PC-9 (cell line): ENCODE data around the gene PHLDA1. TPM values are rescaled to one million over a fixed set of nuclear protein-coding genes. Genes with fewer than 3 reads are reported as not detected.
"Not testable (repeated sequence)": the region's sequence is repeated elsewhere in the genome, so short reads cannot be mapped to it uniquely, and the experiment has no call there.

Experiments
- BruUV-seq: library from RNA; stranded (reverse); fragments of 400-500 nt; replicated peaks from 2 replicates; lab custom pipeline; 2021; lab: Mats Ljungman, UMichigan
- CTCF ChIA-PET: fragments of 300-600 bp; sonication (Branson Sonifier 250); formaldehyde crosslinking; loops from one replicate; lab custom pipeline; 2022; ENCODE audit warnings: antibody characterized with exemption; lab: Charles Lee
- POLR2A ChIA-PET: fragments of 300-600 bp; sonication (Branson Sonifier 250); formaldehyde crosslinking; loops from one replicate; lab custom pipeline; 2022; ENCODE audit warnings: antibody characterized with exemption; ENCODE audit not compliant: unreplicated experiment; lab: Charles Lee
- DNase-seq, 2 experiments: peaks; one replicate each; pipeline versions ENCODE4 v3.0.0 to v3.0.0-alpha.2; 2015 to 2022; ENCODE audit warnings: mixed read lengths in 1 of 2
- H2AFZ ChIP-seq: fragments of 200-600 bp; sonication (generic); 2 replicates; pipeline ENCODE4 v1.8.1; 2017; ENCODE audit warnings: antibody characterized with exemption
- H3F3A ChIP-seq: fragments of 200-600 bp; sonication (generic); 2 replicates; pipeline ENCODE4 v1.8.1; 2017; ENCODE audit warnings: antibody characterized with exemption, mild to moderate bottlenecking, low read depth; ENCODE audit not compliant: insufficient read depth
- H3K27ac ChIP-seq: fragments of 200-600 bp; sonication (generic); 2 replicates; pipeline ENCODE4 v1.6.1; 2016; ENCODE audit warnings: mixed run types
- H3K27me3 ChIP-seq: fragments of 200-600 bp; sonication (generic); 2 replicates; pipeline ENCODE4 v1.6.1; 2016; ENCODE audit warnings: low read depth, mixed run types; ENCODE audit not compliant: insufficient read depth
- H3K36me3 ChIP-seq: fragments of 200-600 bp; sonication (generic); 2 replicates; pipeline ENCODE4 v1.6.1; 2016; ENCODE audit warnings: low read depth, mixed run types
- H3K4me1 ChIP-seq: fragments of 200-600 bp; sonication (generic); replicated peaks from 2 replicates; pipeline ENCODE4 v1.6.1; 2016; ENCODE audit warnings: mixed run types; ENCODE audit not compliant: insufficient read depth
- H3K4me2 ChIP-seq: fragments of 200-600 bp; sonication (generic); 2 replicates; pipeline ENCODE4 v1.6.1; 2017; ENCODE audit warnings: mixed run types
- H3K4me3 ChIP-seq: fragments of 200-600 bp; sonication (generic); 2 replicates; pipeline ENCODE4 v1.6.1; 2016; ENCODE audit warnings: mixed run types
- H3K79me2 ChIP-seq: fragments of 200-600 bp; sonication (generic); 2 replicates; pipeline ENCODE4 v1.6.1; 2017; ENCODE audit warnings: low read depth, mixed run types
- H3K9me2 ChIP-seq: fragments of 200-600 bp; sonication (generic); 2 replicates; pipeline ENCODE4 v1.8.1; 2017; ENCODE audit warnings: mild to moderate bottlenecking; ENCODE audit not compliant: insufficient read depth
- H3K9me3 ChIP-seq: fragments of 200-600 bp; sonication (generic); 2 replicates; pipeline ENCODE4 v1.8.1; 2016; ENCODE audit warnings: low read depth; ENCODE audit not compliant: insufficient read depth
- H4K20me1 ChIP-seq: fragments of 200-600 bp; sonication (generic); 2 replicates; pipeline ENCODE4 v1.8.1; 2017; ENCODE audit not compliant: insufficient read depth
- CTCF ChIP-seq: fragments of 200-600 bp; sonication (generic); conservative IDR thresholded peaks from 2 replicates; pipeline ENCODE4 v1.6.1; 2017; ENCODE audit warnings: mixed run types, antibody characterized with exemption, mild to moderate bottlenecking, moderate library complexity
- EZH2 ChIP-seq: fragments of 200-600 bp; sonication (generic); IDR thresholded peaks from 2 replicates; pipeline ENCODE4 v1.8.0; 2017; ENCODE audit warnings: antibody characterized with exemption, low read depth
- intact Hi-C: fragments of 100-400 bp; cut with micrococcal nuclease; formaldehyde crosslinking; loops from one replicate; pipeline ENCODE4 v1.10.0; 2022; ENCODE audit not compliant: unreplicated experiment
- total RNA-seq: library from RNA; stranded (reverse); gene quantifications from 2 replicates; pipeline ENCODE4 v1.2.3, GENCODE V29; 2021

Gene PHLDA1
- total RNA-seq, 1 experiment from 2014 or later: 38.3 TPM

- intact Hi-C loops: no loop called here
- Histone ChIP-seq H3K27me3 (no peaks in the 10 kb centered on the region), H3K9me3 (no peaks in the 10 kb centered on the region; the same call in 1 of the 2 replicates), H3K27ac (0 out of 2 replicates have a peak overlapping the region, but pooled peaks have one; percentile 16), H2AFZ (no peak overlapping the region), H3K36me3 (no peaks in the 10 kb centered on the region), H3K79me2 (no peaks in the 10 kb centered on the region), H4K20me1 (no peaks in the 10 kb centered on the region), H3K4me1 (peaks cover 43% of the 10 kb centered on the region), H3F3A (peaks cover 6% of the 10 kb centered on the region), H3K4me2 (no peak overlapping the region), H3K4me3 (no peak overlapping the region), H3K9me2 (no peaks in the 10 kb centered on the region)
- no peak for DNase-seq
- CTCF ChIA-PET: no interaction called here
- no TSS peak for BruUV-seq
- POLR2A ChIA-PET: no interaction called here
- TF ChIP-seq EZH2 (no peak), CTCF (no peak)
Measured at GRCh38 chr12:75986001-75986746, 45.4 kb downstream of the PHLDA1 start.

- 0 out of 2 replicates have a peak overlapping the region, but pooled peaks have one; percentile 8 for H2AFZ ChIP-seq
- ChIA-PET POLR2A (no interaction called here), CTCF (interaction anchor here (0.6 kb wide), 1 partner anchor 204 kb away, joined by 3 read pairs; no protein-coding TSS in a partner anchor)
- H3K79me2 ChIP-seq: no peaks in the 10 kb centered on the region
- H3K27me3 ChIP-seq: no peaks in the 10 kb centered on the region
- intact Hi-C loops: no loop called here
- H3K4me2 ChIP-seq: 0 out of 2 replicates have a peak overlapping the region, but pooled peaks have one; percentile 21
- H4K20me1 ChIP-seq: no peaks in the 10 kb centered on the region
- peaks cover 11% of the 10 kb centered on the region for H3F3A ChIP-seq
- H3K36me3 ChIP-seq: no peaks in the 10 kb centered on the region
- peaks cover 46% of the 10 kb centered on the region for H3K4me1 ChIP-seq
- no peak for TF ChIP-seq CTCF
- H3K9me2 ChIP-seq: no peaks in the 10 kb centered on the region
- no peaks in the 10 kb centered on the region; the same call in 1 of the 2 replicates for H3K9me3 ChIP-seq
- no TSS peak for BruUV-seq
- DNase-seq: no peak
- H3K4me3 ChIP-seq: no peak overlapping the region
- 0 out of 2 replicates have a peak overlapping the region, but pooled peaks have one; percentile 31 for H3K27ac ChIP-seq
Measured at GRCh38 chr12:75985566-75985965, 46.0 kb downstream of the PHLDA1 start.

- Histone ChIP-seq H3K27me3 (no peaks in the 10 kb centered on the region), H3K9me3 (no peaks in the 10 kb centered on the region; the same call in 1 of the 2 replicates), H3K9me2 (no peaks in the 10 kb centered on the region), H3K4me2 (peak overlapping the region; percentile 21; the same call in 1 of the 2 replicates), H3K36me3 (no peaks in the 10 kb centered on the region), H3K4me3 (no peak overlapping the region), H3K79me2 (no peaks in the 10 kb centered on the region), H3F3A (peaks cover 20% of the 10 kb centered on the region), H3K27ac (0 out of 2 replicates have a peak overlapping the region, but pooled peaks have one; percentile 31), H4K20me1 (no peaks in the 10 kb centered on the region), H3K4me1 (peaks cover 53% of the 10 kb centered on the region), H2AFZ (peak overlapping the region; percentile 68; the same call in 1 of the 2 replicates)
- CTCF ChIA-PET: no interaction called here
- BruUV-seq: no TSS peak
- intact Hi-C loops: no loop called here
- TF ChIP-seq CTCF (no peak), EZH2 (no peak)
- no peak for DNase-seq
- POLR2A ChIA-PET: no interaction called here
Measured at GRCh38 chr12:75984577-75985182, 46.9 kb downstream of the PHLDA1 start.

- intact Hi-C loops: loop anchor here (1.0 kb wide), 1 partner anchor 36 kb away; no protein-coding TSS in a partner anchor
- POLR2A ChIA-PET, BruUV-seq, H3K27ac ChIP-seq, H3K4me3 ChIP-seq, CTCF ChIA-PET, H3K9me2 ChIP-seq, H3K79me2 ChIP-seq, H3K36me3 ChIP-seq, H2AFZ ChIP-seq, H3K27me3 ChIP-seq, H4K20me1 ChIP-seq, H3K9me3 ChIP-seq, H3K4me2 ChIP-seq, DNase-seq: not testable (repeated sequence)
- peaks cover 61% of the 10 kb centered on the region for H3K4me1 ChIP-seq
- H3F3A ChIP-seq: peaks cover 29% of the 10 kb centered on the region
Measured at GRCh38 chr12:75983851-75984250, 47.7 kb downstream of the PHLDA1 start.
